ENCODE measurements around the gene ERG. TPM values are rescaled to one million over a fixed set of nuclear protein-coding genes. Genes with fewer than 3 reads are reported as not detected.

Gene ERG
- total RNA-seq, 1 donor from 2014 or later = not detected

DNA sequence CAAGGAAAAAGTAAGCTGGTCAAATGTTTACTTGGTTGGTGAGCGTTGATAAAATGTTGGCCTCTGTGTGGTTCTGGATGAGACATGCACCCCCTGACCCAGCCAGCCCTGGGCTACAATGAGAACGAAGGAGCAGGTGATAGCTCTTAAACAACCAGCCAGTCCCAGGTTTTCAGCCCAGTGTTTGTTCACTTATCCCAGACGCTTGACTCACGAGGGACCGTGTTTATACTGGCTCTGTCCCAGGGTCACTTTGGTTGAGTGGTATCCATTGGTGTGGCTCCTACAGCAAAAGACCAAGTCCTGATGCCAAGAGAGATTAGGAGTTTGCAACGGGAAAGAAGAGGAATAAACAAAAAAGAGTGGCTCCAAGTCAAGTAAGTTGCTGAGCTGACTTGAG is 154.6 kb downstream of the ERG start:
- no peaks in the 10 kb centered on the region for H3K36me3 ChIP-seq
- H3K27me3 ChIP-seq = no peaks in the 10 kb centered on the region
- H3K4me3 ChIP-seq = no peak overlapping the region
- H3K27me3 Mint-ChIP-seq (ENCODE audit: insufficient read depth, low read depth) = peaks cover 7% of the 10 kb centered on the region
- no peak for TF ChIP-seq EZH2phosphoT487 (IDR thresholded peaks at IDR 0.05)
- TF ChIP-seq CTCF (IDR thresholded peaks at IDR 0.05) = no peak
- TF ChIP-seq EZH2 (IDR thresholded peaks at IDR 0.05) = no peak
- no peaks in the 10 kb centered on the region for H3K9me3 Mint-ChIP-seq
- DNase-seq (ENCODE audit: low spot score) = no peak
- no peaks in the 10 kb centered on the region for H3K36me3 Mint-ChIP-seq
- no peak overlapping the region for H3K27ac Mint-ChIP-seq
- H3K4me1 Mint-ChIP-seq = no peaks in the 10 kb centered on the region
- H3K79me2 ChIP-seq (ENCODE audit: low read depth) = no peaks in the 10 kb centered on the region
- no peaks in the 10 kb centered on the region for H4K20me1 ChIP-seq (ENCODE audit: low read depth)
- H3K27ac ChIP-seq = no peak overlapping the region
- H3K9me3 ChIP-seq (ENCODE audit: low read depth) = no peaks in the 10 kb centered on the region
- H3K4me2 ChIP-seq = no peak overlapping the region
- H2AFZ ChIP-seq (replicated peaks) = no peak overlapping the region
- H3K9ac ChIP-seq = no peak overlapping the region
- no peak overlapping the region for H3K4me3 Mint-ChIP-seq
- no peaks in the 10 kb centered on the region for H3F3A ChIP-seq (ENCODE audit: low read depth)
- no peaks in the 10 kb centered on the region for H3K4me1 ChIP-seq

GRCh38 chr21:38342739-38343138 is 155.5 kb downstream of the ERG start:
- H4K20me1 ChIP-seq (ENCODE audit: low read depth) = no peaks in the 10 kb centered on the region
- no peak overlapping the region for H3K4me3 ChIP-seq
- H3K9me3 ChIP-seq (ENCODE audit: low read depth) = no peaks in the 10 kb centered on the region
- H3K27me3 ChIP-seq = no peaks in the 10 kb centered on the region
- Mint-ChIP-seq H3K36me3 (no peaks in the 10 kb centered on the region), H3K9me3 (no peaks in the 10 kb centered on the region), H3K4me1 (no peaks in the 10 kb centered on the region), H3K27me3 (ENCODE audit: insufficient read depth, low read depth) (peaks cover 7% of the 10 kb centered on the region), H3K4me3 (no peak overlapping the region), H3K27ac (no peak overlapping the region)
- H3K4me1 ChIP-seq = no peaks in the 10 kb centered on the region
- H3K27ac ChIP-seq = no peak overlapping the region
- no peaks in the 10 kb centered on the region for H3K36me3 ChIP-seq
- no peaks in the 10 kb centered on the region for H3K79me2 ChIP-seq (ENCODE audit: low read depth)
- DNase-seq (ENCODE audit: low spot score) = no peak
- no peak overlapping the region for H2AFZ ChIP-seq (replicated peaks)
- no peak for TF ChIP-seq EZH2phosphoT487 (IDR thresholded peaks at IDR 0.05)
- TF ChIP-seq EZH2 (IDR thresholded peaks at IDR 0.05) = no peak
- no peak for TF ChIP-seq CTCF (IDR thresholded peaks at IDR 0.05)
- H3K4me2 ChIP-seq = no peak overlapping the region
- H3K9ac ChIP-seq = no peak overlapping the region
- H3F3A ChIP-seq (ENCODE audit: low read depth) = no peaks in the 10 kb centered on the region

GRCh38 chr21:38341546-38342012 is 156.7 kb downstream of the ERG start:
- H3K9me3 ChIP-seq (ENCODE audit: low read depth) = no peaks in the 10 kb centered on the region
- no peak overlapping the region for H3K4me3 ChIP-seq
- H3K4me3 Mint-ChIP-seq = no peak overlapping the region
- TF ChIP-seq CTCF (IDR thresholded peaks at IDR 0.05) = no peak
- no peak for TF ChIP-seq EZH2phosphoT487 (IDR thresholded peaks at IDR 0.05)
- no peak for TF ChIP-seq EZH2 (IDR thresholded peaks at IDR 0.05)
- no peak overlapping the region for H2AFZ ChIP-seq (replicated peaks)
- no peaks in the 10 kb centered on the region for H3K4me1 ChIP-seq
- no peaks in the 10 kb centered on the region for H3K36me3 ChIP-seq
- no peak overlapping the region for H3K9ac ChIP-seq
- H3K36me3 Mint-ChIP-seq = no peaks in the 10 kb centered on the region
- no peaks in the 10 kb centered on the region for H3F3A ChIP-seq (ENCODE audit: low read depth)
- no peak overlapping the region for H3K27ac Mint-ChIP-seq
- no peak for DNase-seq (ENCODE audit: low spot score)
- H3K27me3 ChIP-seq = no peaks in the 10 kb centered on the region
- H3K27me3 Mint-ChIP-seq (ENCODE audit: insufficient read depth, low read depth) = peaks cover 7% of the 10 kb centered on the region
- H3K4me2 ChIP-seq = no peak overlapping the region
- H4K20me1 ChIP-seq (ENCODE audit: low read depth) = no peaks in the 10 kb centered on the region
- H3K79me2 ChIP-seq (ENCODE audit: low read depth) = no peaks in the 10 kb centered on the region
- H3K4me1 Mint-ChIP-seq = no peaks in the 10 kb centered on the region
- H3K27ac ChIP-seq = no peak overlapping the region
- H3K9me3 Mint-ChIP-seq = peaks cover 2% of the 10 kb centered on the region

Measured in neural progenitor cell (in vitro differentiated cells).